Neural cell (in vitro differentiated cells): ENCODE measurements around the gene KLHL14.

ENCODE experiments used
- CTCF ChIP-seq: fragments of 450-650 bp; IDR thresholded peaks from 2 replicates; pipeline ENCODE4 v1.5.1; 2014; ENCODE audit warnings: antibody characterized with exemption, mild to moderate bottlenecking, moderate library complexity; ENCODE audit not compliant: poor library complexity, severe bottlenecking
- EP300 ChIP-seq: fragments of 450-650 bp; conservative IDR thresholded peaks from 2 replicates; pipeline ENCODE4 v1.6.1; 2014; ENCODE audit warnings: antibody characterized with exemption, mild to moderate bottlenecking, moderate library complexity; ENCODE audit not compliant: poor library complexity, severe bottlenecking
- POLR2AphosphoS5 ChIP-seq: IDR thresholded peaks from 2 replicates; pipeline ENCODE4 v1.6.1; 2012
- RAD21 ChIP-seq: fragments of 450-650 bp; conservative IDR thresholded peaks from 2 replicates; pipeline ENCODE4 v1.6.1; 2014; ENCODE audit warnings: antibody characterized with exemption, mild to moderate bottlenecking, moderate library complexity
- SMC3 ChIP-seq: fragments of 450-650 bp; conservative IDR thresholded peaks from 2 replicates; pipeline ENCODE4 v1.6.1; 2014; ENCODE audit warnings: antibody characterized with exemption, mild to moderate bottlenecking, moderate library complexity; ENCODE audit not compliant: poor library complexity

DNA sequence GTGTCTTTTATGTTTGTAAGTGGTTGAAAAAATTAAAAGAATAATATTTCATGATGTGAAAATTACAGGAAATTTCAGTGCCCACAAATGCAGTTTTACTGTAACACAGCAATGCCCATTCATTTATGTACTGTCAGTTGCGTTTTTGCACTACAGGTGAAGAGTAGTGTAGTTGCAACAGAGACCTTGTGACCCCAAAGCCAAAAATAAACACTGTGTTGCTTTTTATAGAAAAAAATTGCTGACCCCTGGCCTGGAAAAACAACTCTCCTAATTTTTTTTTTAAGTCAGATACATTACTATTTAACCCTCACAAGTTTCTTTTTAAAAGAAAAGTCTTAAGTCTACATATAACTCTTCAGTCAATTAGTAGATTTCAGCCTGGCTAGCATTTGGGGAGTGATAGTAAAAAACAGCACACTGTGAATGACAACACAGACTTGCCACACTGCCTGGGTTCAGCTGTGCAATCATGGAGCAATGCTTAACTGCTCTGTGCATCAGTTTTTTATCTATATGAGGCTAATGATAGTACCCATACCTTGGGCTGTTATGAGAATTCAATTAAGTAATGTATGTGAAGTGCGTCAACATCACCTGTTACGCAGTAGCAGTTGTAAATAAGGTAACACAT lies 8.1 kb downstream of the KLHL14 start:
- TF ChIP-seq CTCF (no peak), RAD21 (no peak), SMC3 (no peak), POLR2AphosphoS5 (no peak), EP300 (no peak)
